Tibial nerve (tissue), 4 donors: ENCODE data around the gene RGS5. TPM values are rescaled to one million over a fixed set of nuclear protein-coding genes. Genes with fewer than 3 reads are reported as not detected.
"Not testable (repeated sequence)": the region's sequence is repeated elsewhere in the genome, so short reads cannot be mapped to it uniquely, and the experiment has no call there.

Experiments
- DNase-seq, 2 donors: peaks; one replicate each; pipeline ENCODE4 v3.0.0-alpha.2; 2019; ENCODE audit warnings: low spot score in 2 of 2
- H3K27ac ChIP-seq, 4 donors: fragments of 200-600 bp; sonication (generic) in 3 of 4; one replicate each; pipeline ENCODE4 v1.5.1; 2017 to 2019; ENCODE audit warnings: mild to moderate bottlenecking in 1 of 4
- H3K27me3 ChIP-seq, 2 donors: fragments of 200-600 bp; sonication (generic) in 1 of 2; one replicate each; pipeline versions ENCODE4 v1.5.1 to v1.6.0; 2017 to 2019
- H3K36me3 ChIP-seq, 3 donors: fragments of 200-600 bp; sonication (generic); one replicate each; pipeline ENCODE4 v1.5.1; 2018 to 2019
- H3K4me1 ChIP-seq, 4 donors: fragments of 200-600 bp; sonication (generic) in 3 of 4; one replicate each; pipeline ENCODE4 v1.5.1; 2017 to 2019
- H3K4me3 ChIP-seq, 4 donors: fragments of 200-600 bp; sonication (generic) in 3 of 4; one replicate each; pipeline ENCODE4 v1.5.1; 2017 to 2019; ENCODE audit warnings: mild to moderate bottlenecking in 1 of 4, moderate library complexity in 1 of 4
- H3K9me3 ChIP-seq, 4 donors: fragments of 200-600 bp; sonication (generic) in 3 of 4; one replicate each; pipeline ENCODE4 v1.5.1; 2017 to 2019
- EP300 ChIP-seq, 2 donors: sonication (generic); formaldehyde crosslinking; IDR thresholded peaks; one replicate each; pipeline ENCODE4 v1.6.1; 2017; ENCODE audit warnings: antibody characterized with exemption in 2 of 2, mild to moderate bottlenecking in 1 of 2
- POLR2A ChIP-seq, 2 donors: fragments of 450-650 bp; IDR thresholded peaks; one replicate each; pipeline ENCODE4 v1.6.1; 2017; ENCODE audit warnings: antibody characterized with exemption in 2 of 2, mild to moderate bottlenecking in 2 of 2, moderate library complexity in 2 of 2
- WGBS, 2 donors: methylation state at CpG; one replicate each; pipeline ENCODE4 v1.1.5; 2018; 5-methylcytosine and 5-hydroxymethylcytosine counted together
- total RNA-seq, 4 donors: library from RNA; depleted of rRNA; stranded (reverse); fragments of >200 nt; gene quantifications; one replicate each; pipeline ENCODE4 v1.1.0, GENCODE V29; 2016
- TF ChIP-seq, protein P1 (sequence below), 5 experiments: fragments of 200-600 bp in 3 of 5; fragments of 450-650 bp in 2 of 5; sonication (generic) in 3 of 5; IDR thresholded peaks; one replicate each; pipeline ENCODE4 v1.5.1; 2016 to 2019; ENCODE audit warnings: antibody characterized with exemption in 5 of 5, mild to moderate bottlenecking in 3 of 5, moderate library complexity in 2 of 5

RGS5 gene
- total RNA-seq, result 10 to 100 TPM; 21.3 to 71.0 (median 43.7) TPM

- Histone ChIP-seq H3K4me3 (no peak within 1 kb of the TSS), H3K9me3 (no peaks in the 10 kb centered on the region), H3K27me3 (no peaks in the 10 kb centered on the region), H3K36me3 (no peaks in the 10 kb centered on the region), H3K27ac (no peak within 1 kb of the TSS), H3K4me1 (no peaks in the 10 kb centered on the region)
- TF ChIP-seq POLR2A (IDR thresholded peaks at IDR 0.05) (no peak), EP300 (IDR thresholded peaks at IDR 0.05) (no peak)
- TF ChIP-seq, protein P1, sequence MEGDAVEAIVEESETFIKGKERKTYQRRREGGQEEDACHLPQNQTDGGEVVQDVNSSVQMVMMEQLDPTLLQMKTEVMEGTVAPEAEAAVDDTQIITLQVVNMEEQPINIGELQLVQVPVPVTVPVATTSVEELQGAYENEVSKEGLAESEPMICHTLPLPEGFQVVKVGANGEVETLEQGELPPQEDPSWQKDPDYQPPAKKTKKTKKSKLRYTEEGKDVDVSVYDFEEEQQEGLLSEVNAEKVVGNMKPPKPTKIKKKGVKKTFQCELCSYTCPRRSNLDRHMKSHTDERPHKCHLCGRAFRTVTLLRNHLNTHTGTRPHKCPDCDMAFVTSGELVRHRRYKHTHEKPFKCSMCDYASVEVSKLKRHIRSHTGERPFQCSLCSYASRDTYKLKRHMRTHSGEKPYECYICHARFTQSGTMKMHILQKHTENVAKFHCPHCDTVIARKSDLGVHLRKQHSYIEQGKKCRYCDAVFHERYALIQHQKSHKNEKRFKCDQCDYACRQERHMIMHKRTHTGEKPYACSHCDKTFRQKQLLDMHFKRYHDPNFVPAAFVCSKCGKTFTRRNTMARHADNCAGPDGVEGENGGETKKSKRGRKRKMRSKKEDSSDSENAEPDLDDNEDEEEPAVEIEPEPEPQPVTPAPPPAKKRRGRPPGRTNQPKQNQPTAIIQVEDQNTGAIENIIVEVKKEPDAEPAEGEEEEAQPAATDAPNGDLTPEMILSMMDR (IDR thresholded peaks at IDR 0.05), result no peak
- no peak for DNase-seq
- 35 to 45% methylated on average over 4 of the region's 4 CpGs for WGBS, 2 donors
Measured at GRCh38 chr1:163202833-163203451, at the start of gene RGS5. RGS5 (minus strand) TSS chr1:163202916; CDS start chr1:163202835, 81 bp downstream.

DNA sequence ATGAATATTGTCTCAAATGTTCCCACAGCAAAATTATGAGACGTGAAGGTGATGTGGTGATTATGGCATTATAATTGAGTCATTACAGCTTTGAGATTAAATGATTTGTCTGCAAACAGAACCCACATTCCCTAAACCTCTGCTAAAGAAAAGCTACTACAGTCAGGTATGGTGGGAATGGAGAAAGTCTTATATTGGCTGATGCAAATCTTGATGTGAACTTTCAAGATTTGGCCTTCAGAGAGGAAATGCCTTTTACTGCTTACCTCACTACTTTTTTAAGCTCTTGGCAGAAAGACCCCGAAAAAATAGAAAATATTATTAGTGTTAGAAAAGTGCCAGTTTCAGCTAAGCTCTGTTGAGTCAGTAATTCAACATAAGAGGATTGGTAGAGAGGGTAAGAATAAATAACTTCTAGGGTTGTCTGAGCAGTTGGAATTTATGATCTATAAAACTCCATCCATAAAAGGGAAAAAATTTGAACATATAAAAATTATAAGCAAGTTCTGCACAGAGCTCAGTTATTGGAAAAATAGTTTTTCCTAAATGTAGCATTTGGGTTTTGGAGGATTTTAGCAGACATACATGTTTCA, 47.8 kb upstream of the RGS5 start:
- H3K9me3 ChIP-seq, result no peaks in the 10 kb centered on the region
- DNase-seq, result no peak
- H3K4me3 ChIP-seq, result no peak overlapping the region
- H3K27me3 ChIP-seq, result no peaks in the 10 kb centered on the region
- no peak for TF ChIP-seq POLR2A (IDR thresholded peaks at IDR 0.05)
- no peak for TF ChIP-seq EP300 (IDR thresholded peaks at IDR 0.05)
- TF ChIP-seq, protein P1 (IDR thresholded peaks at IDR 0.05), result no peak
- H3K36me3 ChIP-seq, result no peaks in the 10 kb centered on the region
- H3K27ac ChIP-seq, result no peak overlapping the region
- 61 to 66% methylated on average over 2 of the region's 2 CpGs for WGBS, 2 donors
- H3K4me1 ChIP-seq, result no peaks in the 10 kb centered on the region

GRCh38 chr1:163248064-163248463, 45.3 kb upstream of the RGS5 start:
- TF ChIP-seq POLR2A (IDR thresholded peaks at IDR 0.05), result no peak
- TF ChIP-seq EP300 (IDR thresholded peaks at IDR 0.05), result no peak
- TF ChIP-seq, protein P1 (IDR thresholded peaks at IDR 0.05), result no peak
- no peaks in the 10 kb centered on the region for H3K36me3 ChIP-seq
- H3K27ac ChIP-seq, result no peak overlapping the region
- H3K4me3 ChIP-seq, result no peak overlapping the region
- H3K27me3 ChIP-seq, result no peaks in the 10 kb centered on the region
- no peaks in the 10 kb centered on the region for H3K4me1 ChIP-seq
- H3K9me3 ChIP-seq, result no peaks in the 10 kb centered on the region
- no peak for DNase-seq

GRCh38 chr1:163244648-163245047, 41.9 kb upstream of the RGS5 start:
- DNase-seq, H3K27ac ChIP-seq, H3K27me3 ChIP-seq, H3K4me1 ChIP-seq, H3K4me3 ChIP-seq, H3K9me3 ChIP-seq, H3K36me3 ChIP-seq: not testable (repeated sequence)
- WGBS, 2 donors, result 95 to 97% methylated on average over 1 of the region's 1 CpG

DNA sequence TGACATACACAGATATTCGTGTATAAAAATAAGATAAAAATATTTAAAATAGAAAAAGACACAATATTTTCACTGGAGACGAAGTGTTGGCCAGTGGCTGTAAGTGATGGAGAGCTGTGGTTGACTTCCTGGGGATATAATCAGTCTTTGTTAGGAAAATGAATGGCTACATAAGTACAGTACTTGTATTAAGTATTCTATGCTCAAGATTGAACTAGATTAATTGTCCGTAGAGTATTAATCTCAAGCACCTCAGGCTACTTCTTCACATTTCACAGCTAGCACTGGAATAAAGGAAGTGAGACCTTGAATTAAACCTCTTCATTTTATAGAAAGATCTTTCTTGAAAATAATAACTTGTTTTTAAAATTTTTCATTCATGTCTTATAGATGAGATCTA, 39.0 kb upstream of the RGS5 start:
- Histone ChIP-seq H3K9me3 (no peaks in the 10 kb centered on the region), H3K4me1 (no peaks in the 10 kb centered on the region), H3K27me3 (no peaks in the 10 kb centered on the region), H3K4me3 (no peak overlapping the region), H3K36me3 (peaks cover 0 to 4% (median 0%) of the 10 kb centered on the region in 3 donors), H3K27ac (no peak overlapping the region)
- 47 to 65% methylated on average over 3 of the region's 3 CpGs for WGBS, 2 donors
- no peak for DNase-seq
- TF ChIP-seq POLR2A (IDR thresholded peaks at IDR 0.05), result no peak
- TF ChIP-seq, protein P1 (IDR thresholded peaks at IDR 0.05), result no peak
- no peak for TF ChIP-seq EP300 (IDR thresholded peaks at IDR 0.05)
